H1 (cell line): Measurements from ENCODE around the gene CHPF. TPM values are rescaled to one million over a fixed set of nuclear protein-coding genes. Genes with fewer than 3 reads are reported as not detected.

Source experiments
- CTCF ChIA-PET: fragments of 300-600 bp; sonication (Branson Sonifier 250); formaldehyde crosslinking; loops from one replicate; lab custom pipeline; 2021; ENCODE audit not compliant: partially characterized antibody; lab: Charles Lee
- POLR2A ChIA-PET: fragments of 300-600 bp; sonication (Branson Sonifier 250); formaldehyde crosslinking; loops from one replicate; lab custom pipeline; 2021; ENCODE audit warnings: inconsistent platforms; ENCODE audit not compliant: partially characterized antibody; lab: Charles Lee
- DNase-seq, 2 experiments: peaks; one replicate each; pipeline versions ENCODE4 v3.0.0 to v3.0.0-alpha.2; 2010 to 2022; ENCODE audit warnings: low spot score in 2 of 2, low read depth in 1 of 2, mixed read lengths in 1 of 2
- FAIRE-seq: peaks from 2 replicates; lab custom pipeline; 2011; peaks lifted over from hg19 to GRCh38; lab: Jason Lieb, UNC
- H2AFZ ChIP-seq: 2 replicates; pipeline ENCODE4 v1.8.1; 2012; ENCODE audit warnings: low read length, inconsistent platforms
- H2AK5ac ChIP-seq: 2 replicates; pipeline ENCODE4 v1.6.1; 2013; ENCODE audit warnings: low read depth, low read length
- H2BK120ac ChIP-seq: replicated peaks from 2 replicates; pipeline ENCODE3; 2013; ENCODE audit warnings: low read depth, low read length, inconsistent platforms
- H2BK12ac ChIP-seq: 2 replicates; pipeline ENCODE4 v1.6.1; 2013; ENCODE audit warnings: low read depth, low read length
- H2BK15ac ChIP-seq: 2 replicates; pipeline ENCODE4 v1.6.1; 2013; ENCODE audit warnings: low read length
- H2BK20ac ChIP-seq: 2 replicates; pipeline ENCODE4 v1.6.1; 2013; ENCODE audit warnings: low read length
- H2BK5ac ChIP-seq: 2 replicates; pipeline ENCODE4 v1.6.1; 2013; ENCODE audit warnings: low read depth, low read length
- H3K14ac ChIP-seq: 2 replicates; pipeline ENCODE4 v1.6.1; 2013; ENCODE audit warnings: inconsistent platforms; ENCODE audit not compliant: insufficient read length
- H3K18ac ChIP-seq: 2 replicates; pipeline ENCODE4 v1.6.1; 2013; ENCODE audit warnings: low read length; ENCODE audit errors: extremely low read depth
- H3K23ac ChIP-seq: 2 replicates; pipeline ENCODE4 v1.6.1; 2013; ENCODE audit warnings: inconsistent platforms; ENCODE audit not compliant: insufficient read length
- H3K23me2 ChIP-seq: 2 replicates; pipeline ENCODE4 v1.6.1; 2013; ENCODE audit warnings: low read depth, low read length
- H3K27ac ChIP-seq: 2 replicates; pipeline ENCODE4 v1.6.1; 2011; ENCODE audit warnings: low read depth, low read length, inconsistent platforms
- H3K27me3 ChIP-seq, 4 experiments: replicated peaks in 1 of 4; 1 replicate in 1 of 4; 2 replicates in 3 of 4; pipeline versions ENCODE4 v1.6.1 to v1.8.1; 2011 to 2013; ENCODE audit warnings: low read length in 3 of 4, mild to moderate bottlenecking in 3 of 4, inconsistent platforms in 2 of 4, mixed read lengths in 2 of 4, moderate library complexity in 1 of 4; ENCODE audit not compliant: control insufficient read depth in 3 of 4, insufficient read depth in 3 of 4; ENCODE audit errors: extremely low read depth in 1 of 4
- H3K36me3 ChIP-seq, 4 experiments: 2 replicates each; pipeline versions ENCODE4 v1.6.1 to v1.8.1; 2011 to 2013; ENCODE audit warnings: mild to moderate bottlenecking in 4 of 4, low read length in 3 of 4, moderate library complexity in 2 of 4, control low read depth in 1 of 4, inconsistent platforms in 1 of 4; ENCODE audit not compliant: insufficient read depth in 4 of 4, control insufficient read depth in 2 of 4
- H3K4ac ChIP-seq: replicated peaks from 2 replicates; pipeline ENCODE3; 2013; ENCODE audit warnings: low read length, low read depth, mixed read lengths, inconsistent platforms; ENCODE audit not compliant: insufficient read length
- H3K4me1 ChIP-seq, 4 experiments: replicated peaks in 1 of 4; 1 replicate in 1 of 4; 2 replicates in 3 of 4; pipeline versions ENCODE4 v1.6.1 to v1.8.1; 2011 to 2013; ENCODE audit warnings: low read length in 3 of 4, inconsistent platforms in 2 of 4, mixed read lengths in 1 of 4; ENCODE audit not compliant: insufficient read depth in 4 of 4, control insufficient read depth in 3 of 4
- H3K4me2 ChIP-seq, 2 experiments: 2 replicates each; pipeline versions ENCODE4 v1.6.1 to v1.8.1; 2011 to 2013; ENCODE audit warnings: low read depth in 2 of 2, low read length in 2 of 2, control low read depth in 1 of 2, inconsistent platforms in 1 of 2, mild to moderate bottlenecking in 1 of 2; ENCODE audit not compliant: insufficient read depth in 1 of 2
- H3K4me3 ChIP-seq, 4 experiments: fragments of 200-600, 300-600 bp in 1 of 4; sonication (generic), shearing (Covaris generic), sonication (Bioruptor Twin) in 1 of 4; 2 replicates each; pipeline versions ENCODE4 v1.5.1 to v1.8.1; 2011 to 2016; ENCODE audit warnings: low read length in 4 of 4, low read depth in 3 of 4, control low read depth in 2 of 4, inconsistent platforms in 2 of 4, mild to moderate bottlenecking in 2 of 4, mixed read lengths in 1 of 4, moderate library complexity in 1 of 4; ENCODE audit not compliant: insufficient read depth in 2 of 4; ENCODE audit errors: extremely low read depth in 1 of 4
- H3K56ac ChIP-seq: replicated peaks from 2 replicates; pipeline ENCODE3; 2013; ENCODE audit warnings: low read depth, mild to moderate bottlenecking, mixed read lengths, low read length, inconsistent platforms; ENCODE audit not compliant: insufficient read length
- H3K79me1 ChIP-seq: 2 replicates; pipeline ENCODE4 v1.6.1; 2013; ENCODE audit warnings: low read depth, low read length, control low read depth
- H3K79me2 ChIP-seq, 2 experiments: 2 replicates each; pipeline versions ENCODE4 v1.6.1 to v1.8.1; 2012 to 2013; ENCODE audit warnings: low read length in 2 of 2, mild to moderate bottlenecking in 2 of 2, inconsistent platforms in 1 of 2; ENCODE audit not compliant: insufficient read depth in 2 of 2, control insufficient read depth in 1 of 2
- H3K9ac ChIP-seq, 4 experiments: replicated peaks in 1 of 4; 1 replicate in 1 of 4; 2 replicates in 3 of 4; pipeline versions ENCODE4 v1.6.1 to v1.8.1; 2011 to 2013; ENCODE audit warnings: low read depth in 3 of 4, low read length in 3 of 4, control low read depth in 2 of 4, mild to moderate bottlenecking in 2 of 4, moderate library complexity in 2 of 4, inconsistent platforms in 1 of 4; ENCODE audit errors: extremely low read depth in 1 of 4
- H3K9me3 ChIP-seq, 2 experiments: 2 replicates each; pipeline versions ENCODE4 v1.6.1 to v1.8.1; 2012 to 2013; ENCODE audit warnings: mild to moderate bottlenecking in 2 of 2, moderate library complexity in 2 of 2, control low read depth in 1 of 2, inconsistent platforms in 1 of 2, low read depth in 1 of 2, low read length in 1 of 2, mixed read lengths in 1 of 2; ENCODE audit not compliant: insufficient read depth in 2 of 2
- H4K20me1 ChIP-seq, 2 experiments: replicated peaks in 1 of 2; 2 replicates each; pipeline versions ENCODE3 to v1.8.1; 2011 to 2013; ENCODE audit warnings: inconsistent platforms in 2 of 2, low read length in 2 of 2, mild to moderate bottlenecking in 1 of 2; ENCODE audit not compliant: insufficient read depth in 2 of 2, control insufficient read depth in 1 of 2
- H4K5ac ChIP-seq: 2 replicates; pipeline ENCODE4 v1.6.1; 2013; ENCODE audit warnings: low read length, low read depth, mixed read lengths, inconsistent platforms; ENCODE audit not compliant: insufficient read length
- H4K8ac ChIP-seq: 2 replicates; pipeline ENCODE4 v1.8.0; 2013; ENCODE audit warnings: mild to moderate bottlenecking, moderate library complexity, low read length, inconsistent platforms; ENCODE audit not compliant: insufficient read depth; ENCODE audit errors: extremely low read depth
- H4K91ac ChIP-seq: replicated peaks from 2 replicates; pipeline ENCODE3; 2013; ENCODE audit warnings: low read length, mixed read lengths, inconsistent platforms; ENCODE audit not compliant: insufficient read length
- HDAC6 ChIP-seq: IDR thresholded peaks from one replicate; pipeline ENCODE4 v1.7.1; 2012; ENCODE audit warnings: low read depth, mild to moderate bottlenecking, inconsistent platforms, low read length, moderate library complexity
- JUND ChIP-seq: IDR thresholded peaks from 2 replicates; pipeline ENCODE4 v1.6.1; 2011; ENCODE audit warnings: mild to moderate bottlenecking, improper control_type of control experiment, low read length
- KDM4A ChIP-seq: IDR thresholded peaks from one replicate; pipeline ENCODE4 v1.7.1; 2012; ENCODE audit warnings: low read depth, mild to moderate bottlenecking, moderate library complexity, low read length, inconsistent platforms; ENCODE audit not compliant: severe bottlenecking
- POLR2A ChIP-seq, 2 experiments: IDR thresholded peaks; 1 replicate in 1 of 2; 2 replicates in 1 of 2; pipeline ENCODE4 v1.6.1; 2011; ENCODE audit warnings: low read depth in 2 of 2, low read length in 2 of 2, mild to moderate bottlenecking in 2 of 2; ENCODE audit errors: control extremely low read depth in 1 of 2
- RAD21 ChIP-seq, 2 experiments: IDR thresholded peaks in 1 of 2; conservative IDR thresholded peaks in 1 of 2; 2 replicates each; pipeline ENCODE4 v1.6.1; 2011; ENCODE audit warnings: low read depth in 2 of 2, low read length in 2 of 2, improper control_type of control experiment in 1 of 2, inconsistent platforms in 1 of 2, mild to moderate bottlenecking in 1 of 2, moderate library complexity in 1 of 2
- RBBP5 ChIP-seq: IDR thresholded peaks from 2 replicates; pipeline ENCODE4 v1.7.1; 2012; ENCODE audit warnings: low read depth, mild to moderate bottlenecking, inconsistent platforms, low read length, moderate library complexity, borderline replicate concordance
- RFX5 ChIP-seq: IDR thresholded peaks from 2 replicates; pipeline ENCODE4 v1.6.1; 2011; ENCODE audit warnings: low read depth, low read length, improper control_type of control experiment, borderline replicate concordance
- SP2 ChIP-seq: IDR thresholded peaks from 2 replicates; pipeline ENCODE4 v1.6.1; 2012; ENCODE audit warnings: mild to moderate bottlenecking, low read length, inconsistent platforms
- TBP ChIP-seq: IDR thresholded peaks from 2 replicates; pipeline ENCODE4 v1.6.1; 2011; ENCODE audit warnings: low read depth, low read length, improper control_type of control experiment
- WGBS, 2 experiments: shearing (Covaris generic) in 1 of 2; methylation state at CpG; one replicate each; pipeline versions ENCODE4 v1.1.6 to v1.1.7; 2013 to 2015; ENCODE audit warnings: low lambda C conversion rate in 2 of 2, mixed read lengths in 2 of 2, inconsistent platforms in 1 of 2, low coverage in 1 of 2, missing lambda C conversion rate in 1 of 2; ENCODE audit not compliant: insufficient replicate concordance in 2 of 2, insufficient coverage in 1 of 2, insufficient read length in 1 of 2; ENCODE audit errors: extremely low coverage in 1 of 2, missing lambda C conversion rate in 1 of 2; 5-methylcytosine and 5-hydroxymethylcytosine counted together
- polyA plus RNA-seq, 7 experiments: library from polyadenylated mRNA; depleted of rRNA in 3 of 7; stranded (reverse) in 5 of 7; unstranded in 2 of 7; fragments of >200 nt in 5 of 7; fragments of 200-250 nt in 2 of 7; gene quantifications; 1 replicate in 5 of 7; 2 replicates in 1 of 7; 4 replicates in 1 of 7; pipeline versions ENCODE4 v1.2.1 to v1.2.3, GENCODE V29; 2011 to 2013; ENCODE audit warnings: missing spikeins in 2 of 7, mixed read lengths in 2 of 7
- total RNA-seq: library from RNA; stranded (reverse); fragmentation: NEBNext Ultra II Directional; extraction: Animal tissue kit (Norgen Biotek cat#: 25700); gene quantifications from 2 replicates; pipeline ENCODE4 v1.2.1, GENCODE V29; 2021
- TF ChIP-seq, protein P1 (sequence below): IDR thresholded peaks from 2 replicates; pipeline ENCODE4 v1.6.1; 2012; ENCODE audit warnings: inconsistent platforms

Gene CHPF
- total and polyA plus RNA-seq, 2 of the 8 experiments (the other 6 are each of a cell fraction or from before 2014, with no cell fraction given): 62.9 to 67.3 TPM

DNA sequence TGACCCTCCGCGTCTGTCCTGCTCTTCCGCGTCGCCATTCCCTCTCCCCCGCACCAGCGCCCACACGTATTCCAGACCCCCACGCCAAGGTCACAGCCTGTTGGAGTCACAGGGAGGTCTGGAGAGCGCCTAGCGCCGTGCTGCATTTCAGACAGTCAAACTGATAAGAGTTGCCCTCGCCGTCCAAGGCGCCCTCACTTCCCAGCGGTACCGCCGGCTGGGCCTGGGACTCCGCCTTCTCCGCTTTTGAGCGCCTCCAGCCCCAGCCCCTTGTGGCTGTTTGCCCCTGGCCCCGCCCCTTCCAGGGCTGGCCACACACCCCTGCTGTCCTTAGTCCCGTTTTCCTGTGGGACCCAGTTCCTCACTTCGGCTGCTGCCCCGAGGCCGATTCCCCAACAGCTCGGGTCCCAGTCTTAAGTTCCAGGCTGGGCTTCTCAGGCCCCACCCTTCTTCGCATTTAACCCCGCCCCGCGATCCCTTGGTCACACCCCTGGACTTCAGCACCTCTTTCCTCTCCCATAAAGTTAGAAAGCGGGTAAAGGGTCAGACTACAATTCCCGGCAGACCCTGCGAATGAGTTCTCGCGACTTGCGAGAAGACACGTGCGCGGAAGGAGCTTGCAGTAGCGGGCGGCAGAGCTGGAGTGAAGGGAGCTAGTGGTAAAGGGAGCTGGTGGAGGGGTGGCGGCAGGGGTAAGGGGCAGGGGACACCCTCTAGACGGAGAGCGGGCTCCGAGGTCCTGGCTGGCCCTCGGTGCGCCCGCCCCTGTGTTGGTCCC, 45.1 kb downstream of the CHPF start, which contains the start of gene GMPPA:
GMPPA (plus strand) TSS at position 612 of the 778 bp plus-strand sequence. CDS start 1,085 bp downstream, outside the sequence.
- ChIA-PET CTCF (interaction anchor here (0.8 to 113.1 kb wide), 7 partner anchors 9 to 144 kb away, joined by 3 to 7248 read pairs (median 5); partner anchors contain the start of genes ASIC4, CHPF, DES and GMPPA), POLR2A (interaction anchor here (0.9 to 19.9 kb wide), 14 partner anchors 8 to 195 kb away, joined by 3 to 216 read pairs (median 6); partner anchors contain the start of genes ASIC4, CHPF, STK11IP and TMEM198)
- no peak within 1 kb of the TSS for H3K27ac ChIP-seq
- H4K20me1 ChIP-seq: no peaks in the 10 kb centered on the region
- peak within 1 kb of the TSS; percentile 46; the same call in 1 of the 2 replicates for H2AK5ac ChIP-seq
- peaks cover 9 to 41% (median 21%) of the 10 kb centered on the region in 4 experiments for H3K4me1 ChIP-seq
- peaks cover 20 to 40% (median 32%) of the 10 kb centered on the region in 4 experiments for H3K27me3 ChIP-seq
- peak within 1 kb of the TSS; percentile 10; the same call in 1 of the 2 replicates for H3K18ac ChIP-seq
- no peak within 1 kb of the TSS for H4K5ac ChIP-seq
- peak within 1 kb of the TSS; percentile 97 to 99 for H3K4me2 ChIP-seq
- H3K79me2 ChIP-seq: no peaks in the 10 kb centered on the region
- H2BK5ac ChIP-seq: peak within 1 kb of the TSS; percentile 66; the same call in 1 of the 2 replicates
- peak within 1 kb of the TSS; percentile 81 for H4K91ac ChIP-seq
- no peaks in the 10 kb centered on the region for H3K9me3 ChIP-seq
- no peak within 1 kb of the TSS for H3K14ac ChIP-seq
- H3K9ac ChIP-seq: peak within 1 kb of the TSS in 3 of 4 experiments; percentile 48 to 79 (median 50); a peak in 5 of 7 replicates
- FAIRE-seq (peak; percentile 79), DNase-seq (peak; percentile 95 to 97)
- H4K8ac ChIP-seq: peak within 1 kb of the TSS; percentile 43; the same call in 1 of the 2 replicates
- no peak within 1 kb of the TSS for H2BK15ac ChIP-seq
- H3K36me3 ChIP-seq: peaks cover 0 to 2% (median 0%) of the 10 kb centered on the region in 4 experiments; a peak in 1 of 8 replicates
- H2AFZ ChIP-seq: peak within 1 kb of the TSS; percentile 74
- peak within 1 kb of the TSS; percentile 91 for H3K4ac ChIP-seq
- peak within 1 kb of the TSS; percentile 57 to 72 (median 65) for H3K4me3 ChIP-seq
- no peak within 1 kb of the TSS for H2BK120ac ChIP-seq
- no peak within 1 kb of the TSS for H3K23ac ChIP-seq
- H2BK20ac ChIP-seq: 0 out of 2 replicates have a peak within 1 kb of the TSS, but pooled peaks have one; percentile 13
- peaks cover 24% of the 10 kb centered on the region for H3K23me2 ChIP-seq
- WGBS, 2 experiments: 2% methylated on average over 49 of the region's 49 CpGs; no CpG with 5 or more reads in 1 of the 2 experiments
- H2BK12ac ChIP-seq: peak within 1 kb of the TSS; percentile 86; the same call in 1 of the 2 replicates
- H3K56ac ChIP-seq: peak within 1 kb of the TSS; percentile 1
- no peaks in the 10 kb centered on the region; the same call in 1 of the 2 replicates for H3K79me1 ChIP-seq
- no peak; the same call in 1 of the 2 replicates for TF ChIP-seq RBBP5
- no peak for TF ChIP-seq HDAC6
- TF ChIP-seq, protein P1, sequence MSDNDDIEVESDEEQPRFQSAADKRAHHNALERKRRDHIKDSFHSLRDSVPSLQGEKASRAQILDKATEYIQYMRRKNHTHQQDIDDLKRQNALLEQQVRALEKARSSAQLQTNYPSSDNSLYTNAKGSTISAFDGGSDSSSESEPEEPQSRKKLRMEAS: peak; percentile 88
- TF ChIP-seq KDM4A: peak; percentile 86
- TF ChIP-seq TBP: peak; percentile 45; the same call in 1 of the 2 replicates
- TF ChIP-seq JUND: no peak
- TF ChIP-seq RAD21 (IDR thresholded peaks at IDR 0.05 in 1 of 2, conservative IDR thresholded peaks at IDR 0.05 in 1 of 2; ENCODE audit: low read depth in 2 of 2, low read length in 2 of 2): no peak
- no peak for TF ChIP-seq RFX5
- TF ChIP-seq SP2: no peak
- peak in 1 of 2 experiments; percentile 46; a peak in 1 of 3 replicates for TF ChIP-seq POLR2A (IDR thresholded peaks at IDR 0.05; ENCODE audit: control extremely low read depth in 1 of 2, low read depth in 2 of 2, low read length in 2 of 2)
